Upper lobe of left lung (tissue), 4 donors: ENCODE data around the gene CDH26.

Experiments
- CTCF ChIP-seq, 6 experiments: fragments of 450-650 bp in 4 of 6; fragments of 200-600 bp in 2 of 6; sonication (generic) in 2 of 6; IDR thresholded peaks; one replicate each; pipeline ENCODE4 v1.5.1; 2016 to 2019; ENCODE audit warnings: antibody characterized with exemption in 6 of 6
- EP300 ChIP-seq, 4 donors: sonication (generic); formaldehyde crosslinking; IDR thresholded peaks; one replicate each; pipeline ENCODE4 v1.5.1; 2017; ENCODE audit warnings: antibody characterized with exemption in 4 of 4, control low read depth in 2 of 4

DNA sequence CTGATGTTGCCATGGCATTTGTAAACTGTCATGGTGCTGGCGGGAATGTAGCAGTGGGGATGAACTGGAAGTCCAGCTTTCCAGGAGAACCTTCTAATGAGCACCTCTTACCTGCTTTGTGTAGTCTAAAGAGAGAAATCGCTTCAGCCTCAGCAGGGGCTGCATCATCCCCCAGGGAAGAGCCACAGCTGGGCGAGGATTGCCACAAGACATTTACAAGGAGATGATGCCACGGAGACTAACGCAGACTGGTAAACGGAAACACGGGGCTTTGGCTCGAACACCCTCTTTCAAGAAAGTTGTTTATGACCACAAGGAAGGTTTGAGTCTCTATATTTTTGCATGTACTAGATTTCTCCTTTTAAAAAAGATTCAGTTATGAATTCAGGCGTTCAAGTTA is 72.9 kb downstream of the CDH26 start:
- TF ChIP-seq EP300 (IDR thresholded peaks at IDR 0.05), result no peak
- TF ChIP-seq CTCF (IDR thresholded peaks at IDR 0.05), result no peak
